HL-60 (cell line): ENCODE results near the gene AK5.

Experiments used
- CTCF ChIP-seq: IDR thresholded peaks from one replicate; pipeline ENCODE4 v1.5.1; 2011; ENCODE audit warnings: low read length, control low read depth, inconsistent platforms; ENCODE audit not compliant: insufficient read depth
- GABPA ChIP-seq: IDR thresholded peaks from 2 replicates; pipeline ENCODE4 v1.6.1; 2012; ENCODE audit warnings: low read depth
- POLR2AphosphoS5 ChIP-seq: IDR thresholded peaks from 2 replicates; pipeline ENCODE4 v1.6.1; 2012; ENCODE audit warnings: low read depth
- REST ChIP-seq: IDR thresholded peaks from 2 replicates; pipeline ENCODE4 v1.6.1; 2012; ENCODE audit warnings: low read depth; ENCODE audit not compliant: insufficient replicate concordance
- SPI1 ChIP-seq: IDR thresholded peaks from 2 replicates; pipeline ENCODE4 v1.6.1; 2012; ENCODE audit warnings: low read depth, mild to moderate bottlenecking, borderline replicate concordance

- TF ChIP-seq POLR2AphosphoS5 = no peak
- TF ChIP-seq CTCF = no peak
- no peak for TF ChIP-seq SPI1
- TF ChIP-seq REST = no peak
- TF ChIP-seq GABPA = no peak
These were observed 112.3 kb downstream of the AK5 start for GRCh38 chr1:77394166-77394565.
